HG03159 (cell line): ENCODE data around the gene KCTD17.

Experiments used
- ATAC-seq: cut with Tn5 transposase; IDR thresholded peaks from one replicate; pipeline ENCODE4 v1.9.1; 2021; ENCODE audit warnings: mild to moderate bottlenecking, moderate library complexity; ENCODE audit not compliant: unreplicated experiment

The KCTD17 gene

GRCh38 chr22:37036655-37037377 is 14.7 kb upstream of the KCTD17 start:
- ATAC-seq = no peak

DNA sequence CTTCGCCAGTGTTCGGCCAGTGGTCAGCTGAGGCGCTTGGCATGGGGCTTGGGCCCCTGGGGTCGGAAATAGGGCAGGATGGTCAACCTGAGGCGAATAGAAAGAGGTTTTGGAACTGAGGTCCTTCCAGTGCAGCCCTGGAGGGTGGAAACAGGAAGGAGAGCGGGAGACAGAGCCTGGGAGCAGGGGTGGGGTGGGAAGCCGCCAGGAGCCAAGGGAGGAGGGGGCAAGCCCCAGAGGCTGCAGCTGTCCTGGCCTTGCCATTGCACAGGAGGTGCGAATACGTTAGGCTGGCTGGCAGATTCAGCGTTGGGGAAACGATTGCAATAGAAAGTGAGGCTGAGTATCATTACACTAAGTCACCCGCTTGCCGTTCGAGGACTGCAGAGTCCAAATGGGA is 13.9 kb upstream of the KCTD17 start:
- no peak for ATAC-seq

- ATAC-seq = no peak
These were observed 12.1 kb upstream of the KCTD17 start for GRCh38 chr22:37039466-37039865.

DNA sequence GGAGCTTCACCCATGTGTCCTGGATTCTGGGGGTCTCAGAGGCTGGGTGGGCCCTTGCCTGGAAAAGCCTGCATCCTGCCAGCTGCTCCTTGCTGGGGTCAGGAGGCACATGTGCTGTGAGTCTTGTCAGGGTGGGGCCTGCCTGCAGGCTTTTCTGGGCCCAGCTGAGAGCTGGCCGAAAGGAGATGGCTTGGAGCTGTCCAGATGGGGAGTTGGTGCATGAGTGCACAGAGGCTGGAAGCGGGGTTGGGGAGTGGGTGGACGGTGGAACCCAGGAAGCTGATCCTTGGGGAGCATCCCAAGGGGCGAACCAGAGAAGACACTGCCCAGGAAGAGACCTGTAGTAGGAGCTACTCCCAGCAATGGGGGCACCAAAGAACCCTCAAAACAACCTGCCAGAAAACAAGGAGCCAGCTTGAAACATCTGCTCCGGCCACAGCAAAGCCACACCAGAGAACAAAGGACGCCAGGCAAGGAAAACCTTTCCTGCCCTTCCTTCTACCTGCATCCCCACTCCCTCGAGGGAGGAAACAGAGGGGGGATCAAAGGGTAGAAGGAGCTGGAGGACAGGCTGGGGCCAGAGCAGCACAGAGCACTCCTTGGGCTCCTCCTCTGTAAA is 8.2 kb upstream of the KCTD17 start:
- ATAC-seq = no peak

GRCh38 chr22:37043828-37044538 is 7.6 kb upstream of the KCTD17 start:
- no peak for ATAC-seq

DNA sequence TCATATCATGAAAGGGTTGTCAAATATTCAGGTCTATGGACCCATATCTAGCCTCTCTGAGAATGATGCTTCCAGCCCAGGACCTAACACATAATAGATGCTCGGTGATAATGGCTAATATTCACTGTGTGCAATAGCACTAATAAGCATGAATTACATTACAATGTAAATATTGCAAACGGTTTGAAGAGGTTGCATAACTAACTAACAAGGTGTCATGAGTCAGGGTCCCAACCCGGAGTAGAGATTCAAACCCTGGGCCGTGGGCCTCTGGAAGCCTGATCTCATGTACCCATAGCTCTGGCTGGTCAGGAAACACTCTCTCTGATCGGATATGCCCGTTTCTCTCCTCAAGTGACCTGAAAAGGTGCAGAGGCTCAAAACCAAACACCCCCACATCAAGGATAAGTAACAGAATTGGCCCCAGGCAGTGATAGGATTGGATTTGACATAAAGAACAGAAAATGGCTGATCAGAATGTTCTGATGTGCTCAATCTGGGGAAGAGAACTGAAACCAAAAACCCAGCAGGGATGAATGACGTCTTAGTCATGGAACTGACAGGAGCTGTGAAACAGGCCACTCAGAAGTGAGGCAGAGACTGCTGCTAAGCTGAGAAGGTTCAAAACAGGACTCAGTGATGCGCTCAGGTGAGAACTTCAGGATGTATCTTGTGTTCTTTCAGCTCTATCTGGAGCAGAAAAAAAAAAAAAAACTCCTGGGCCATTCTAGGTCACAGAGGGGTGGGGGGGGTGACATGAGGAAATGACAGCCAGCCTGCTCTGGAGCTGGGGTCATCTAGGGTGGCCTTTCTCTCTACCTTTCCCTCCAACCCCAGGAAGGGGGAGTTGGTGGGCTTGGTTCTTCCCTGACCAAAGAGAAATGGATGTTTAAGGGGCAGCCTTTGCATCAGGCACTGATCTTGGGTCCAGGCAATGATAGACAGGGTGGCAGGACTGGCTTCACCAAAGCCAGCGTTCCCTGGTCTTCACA is 6.6 kb upstream of the KCTD17 start:
- no peak for ATAC-seq

DNA sequence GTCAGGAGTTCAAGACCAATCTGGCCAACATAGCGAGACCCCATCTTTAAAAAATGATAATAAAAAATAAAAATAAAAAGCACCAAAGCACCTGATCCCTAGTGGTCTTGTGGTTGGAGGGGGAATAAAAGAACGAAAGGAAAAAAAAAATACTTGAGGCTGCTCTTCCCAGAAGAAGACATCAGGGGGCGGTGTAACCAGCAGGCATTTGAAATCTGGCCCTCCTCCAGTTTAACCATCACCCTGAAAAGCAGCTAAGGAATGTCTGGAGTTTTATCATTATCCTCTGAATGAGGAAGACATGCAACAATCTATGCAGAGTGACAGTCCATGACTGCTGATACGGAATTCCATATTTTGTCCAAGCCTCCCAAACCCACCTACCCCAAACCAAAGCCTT is 5.6 kb upstream of the KCTD17 start:
- no peak for ATAC-seq

DNA sequence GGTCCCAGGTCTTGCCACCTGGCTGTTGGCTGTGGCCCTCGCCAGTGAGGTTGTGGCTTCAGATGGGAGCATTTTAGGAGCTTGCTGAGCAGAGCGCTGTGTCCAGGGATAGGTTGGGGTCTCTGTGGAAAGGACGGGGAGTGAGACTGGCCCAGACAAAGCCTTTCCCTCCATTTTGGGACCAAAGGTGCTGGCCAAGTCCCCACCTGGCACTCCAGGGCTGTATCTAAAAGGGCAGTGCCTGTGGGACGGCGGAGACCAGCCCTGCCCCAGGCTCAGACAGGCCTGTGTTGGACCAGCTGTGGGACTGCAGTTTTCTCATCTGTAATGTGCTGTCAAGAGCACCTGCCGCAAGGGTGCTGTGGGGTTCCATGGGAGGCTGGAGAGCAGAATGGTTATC is 5.0 kb upstream of the KCTD17 start:
- ATAC-seq = no peak

- ATAC-seq = no peak
These were observed 4.5 kb upstream of the KCTD17 start for GRCh38 chr22:37047006-37047405.

GRCh38 chr22:37048133-37048532 is 3.4 kb upstream of the KCTD17 start:
- ATAC-seq = no peak

- ATAC-seq = no peak
These were observed 2.3 kb upstream of the KCTD17 start for GRCh38 chr22:37049224-37049623.

DNA sequence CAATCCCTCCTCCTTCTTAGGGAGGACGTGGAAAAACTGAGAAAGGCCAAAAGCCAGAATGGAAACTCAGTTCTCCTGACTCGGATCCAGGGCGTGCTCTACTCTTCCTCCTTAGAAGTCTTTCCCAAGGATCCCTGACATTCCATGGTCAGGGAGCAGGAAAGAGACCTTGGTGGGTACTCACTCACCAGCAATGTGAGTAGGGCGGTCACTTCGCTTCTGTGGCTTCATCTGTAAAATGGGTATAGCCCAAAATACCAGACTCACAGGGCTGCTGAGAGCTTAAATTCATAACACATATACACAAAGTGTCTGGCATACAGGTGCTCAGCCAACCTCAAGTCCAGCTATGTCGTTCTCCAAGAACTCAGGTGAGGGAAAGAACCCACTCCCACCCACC is 629 bp upstream of the KCTD17 start:
- no peak for ATAC-seq

- ATAC-seq = no peak
These were observed 1.1 kb downstream of the KCTD17 start for GRCh38 chr22:37052386-37053309.

GRCh38 chr22:37053310-37054055 is 1.9 kb downstream of the KCTD17 start:
- no peak for ATAC-seq

GRCh38 chr22:37054056-37054395 is 2.5 kb downstream of the KCTD17 start:
- no peak for ATAC-seq

DNA sequence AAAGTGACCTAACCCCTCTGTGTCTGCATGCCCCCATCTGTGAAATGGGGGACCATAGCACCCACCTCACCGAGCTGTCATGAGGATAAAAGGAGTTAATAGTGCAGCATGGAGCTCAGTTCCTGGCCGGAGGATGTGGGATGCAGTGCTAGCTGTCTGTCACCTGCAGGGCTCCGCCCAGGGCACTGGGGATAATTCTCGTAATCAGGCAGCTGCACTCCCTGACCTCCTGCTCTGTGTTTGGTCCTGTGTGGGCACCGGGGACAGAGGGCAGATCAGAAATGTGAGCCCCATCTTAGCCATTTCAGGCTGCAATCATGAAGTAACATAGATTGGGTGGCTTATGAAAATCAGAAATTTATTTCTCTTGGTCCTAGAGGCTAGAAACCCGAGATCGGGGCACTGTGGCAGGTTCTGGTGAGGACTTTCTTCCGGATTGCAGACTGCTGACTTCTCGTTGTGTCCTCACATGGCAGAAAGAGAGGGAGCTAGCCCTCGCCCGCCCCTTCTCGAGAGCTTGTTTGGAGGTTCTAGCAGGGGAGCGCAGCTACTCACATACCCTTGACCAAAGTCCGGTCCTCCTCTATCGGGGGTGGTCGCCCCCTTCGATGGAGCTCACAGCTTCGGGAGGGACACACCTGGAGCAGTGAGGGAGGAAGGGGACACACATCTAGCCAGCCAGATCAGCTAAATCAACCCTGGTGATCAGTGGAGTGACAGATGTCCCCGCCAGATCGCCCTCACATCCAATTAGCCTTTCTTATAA is 3.2 kb downstream of the KCTD17 start:
- no peak for ATAC-seq

DNA sequence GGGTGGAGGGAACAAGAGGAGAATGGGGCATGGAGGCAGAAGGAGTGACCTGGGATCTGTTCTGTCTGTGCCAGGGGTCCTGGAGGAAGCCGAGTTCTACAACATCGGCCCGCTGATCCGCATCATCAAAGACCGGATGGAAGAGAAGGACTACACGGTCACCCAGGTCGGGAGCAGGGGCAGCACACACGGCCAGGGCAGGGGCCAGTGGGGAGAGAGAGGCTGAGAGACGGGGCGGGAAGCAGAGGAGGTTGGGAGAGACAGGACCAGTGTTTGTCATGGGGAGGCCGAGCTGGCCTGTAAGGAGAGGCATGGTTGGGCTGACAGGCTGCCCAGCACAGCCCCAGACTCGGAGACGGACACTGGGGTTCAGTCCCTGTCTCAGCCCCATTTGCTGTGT is 4.7 kb downstream of the KCTD17 start:
- ATAC-seq = no peak

DNA sequence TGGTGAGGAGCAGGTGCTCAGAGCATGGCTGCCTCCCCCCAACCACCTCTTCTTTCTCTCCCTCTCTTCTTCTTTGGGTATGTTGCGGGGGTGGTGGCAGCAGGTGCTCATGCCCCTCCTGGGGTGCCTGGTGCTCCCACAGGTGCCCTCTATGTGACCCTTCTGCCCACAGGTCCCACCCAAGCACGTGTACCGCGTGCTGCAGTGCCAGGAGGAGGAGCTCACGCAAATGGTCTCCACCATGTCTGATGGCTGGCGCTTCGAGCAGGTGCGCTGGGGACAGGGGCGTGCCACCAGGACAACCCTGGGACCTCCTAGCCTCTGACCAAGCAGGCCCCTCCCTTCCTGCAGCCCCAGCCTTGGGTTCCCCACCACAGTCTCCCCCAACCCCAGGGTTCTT is 5.7 kb downstream of the KCTD17 start:
- ATAC-seq = no peak
